ENCODE results near the gene TM2D3. TPM values are rescaled to one million over a fixed set of nuclear protein-coding genes. Genes with fewer than 3 reads are reported as not detected.

TM2D3 gene
- total and polyA plus RNA-seq, 4 donors: 40.2 to 68.1 (median 44.6) TPM

- Histone ChIP-seq H3K4me1 (ENCODE audit: control insufficient read depth in 5 of 5, insufficient read depth in 5 of 5, low read length in 5 of 5) (peaks cover 5 to 23% (median 9%) of the 10 kb centered on the region in 5 donors), H3K27me3 (ENCODE audit: control insufficient read depth in 3 of 3, insufficient read depth in 3 of 3, low read length in 2 of 3) (no peaks in the 10 kb centered on the region), H3K27ac (ENCODE audit: low read depth in 1 of 2, low read length in 1 of 2) (peak overlapping the region; percentile 92 to 98), H3K9me3 (ENCODE audit: control insufficient read depth in 4 of 4, insufficient read depth in 3 of 4, low read length in 3 of 4) (no peaks in the 10 kb centered on the region), H3K9ac (ENCODE audit: insufficient read depth in 1 of 2, low read length in 2 of 2) (peak overlapping the region; percentile 77 to 83), H3K4me3 (peak overlapping the region; percentile 93), H3K36me3 (ENCODE audit: control insufficient read depth in 4 of 4, insufficient read depth in 4 of 4, low read length in 4 of 4) (peaks cover 5 to 25% (median 12%) of the 10 kb centered on the region in 4 donors)
- ATAC-seq (ENCODE audit: insufficient read depth, low FRiP score) (peak; percentile 9), DNase-seq (peak in 1 of 3 donors; percentile 23)
- TF ChIP-seq, protein P1, sequence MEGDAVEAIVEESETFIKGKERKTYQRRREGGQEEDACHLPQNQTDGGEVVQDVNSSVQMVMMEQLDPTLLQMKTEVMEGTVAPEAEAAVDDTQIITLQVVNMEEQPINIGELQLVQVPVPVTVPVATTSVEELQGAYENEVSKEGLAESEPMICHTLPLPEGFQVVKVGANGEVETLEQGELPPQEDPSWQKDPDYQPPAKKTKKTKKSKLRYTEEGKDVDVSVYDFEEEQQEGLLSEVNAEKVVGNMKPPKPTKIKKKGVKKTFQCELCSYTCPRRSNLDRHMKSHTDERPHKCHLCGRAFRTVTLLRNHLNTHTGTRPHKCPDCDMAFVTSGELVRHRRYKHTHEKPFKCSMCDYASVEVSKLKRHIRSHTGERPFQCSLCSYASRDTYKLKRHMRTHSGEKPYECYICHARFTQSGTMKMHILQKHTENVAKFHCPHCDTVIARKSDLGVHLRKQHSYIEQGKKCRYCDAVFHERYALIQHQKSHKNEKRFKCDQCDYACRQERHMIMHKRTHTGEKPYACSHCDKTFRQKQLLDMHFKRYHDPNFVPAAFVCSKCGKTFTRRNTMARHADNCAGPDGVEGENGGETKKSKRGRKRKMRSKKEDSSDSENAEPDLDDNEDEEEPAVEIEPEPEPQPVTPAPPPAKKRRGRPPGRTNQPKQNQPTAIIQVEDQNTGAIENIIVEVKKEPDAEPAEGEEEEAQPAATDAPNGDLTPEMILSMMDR (IDR thresholded peaks at IDR 0.05; ENCODE audit: control extremely low read depth, extremely low read depth): no peak
- 35 to 41% methylated on average over 41 to 42 of the region's 42 CpGs for WGBS, 2 donors
Measured at GRCh38 chr15:101652786-101653430, 727 bp upstream of the TM2D3 start.

DNA sequence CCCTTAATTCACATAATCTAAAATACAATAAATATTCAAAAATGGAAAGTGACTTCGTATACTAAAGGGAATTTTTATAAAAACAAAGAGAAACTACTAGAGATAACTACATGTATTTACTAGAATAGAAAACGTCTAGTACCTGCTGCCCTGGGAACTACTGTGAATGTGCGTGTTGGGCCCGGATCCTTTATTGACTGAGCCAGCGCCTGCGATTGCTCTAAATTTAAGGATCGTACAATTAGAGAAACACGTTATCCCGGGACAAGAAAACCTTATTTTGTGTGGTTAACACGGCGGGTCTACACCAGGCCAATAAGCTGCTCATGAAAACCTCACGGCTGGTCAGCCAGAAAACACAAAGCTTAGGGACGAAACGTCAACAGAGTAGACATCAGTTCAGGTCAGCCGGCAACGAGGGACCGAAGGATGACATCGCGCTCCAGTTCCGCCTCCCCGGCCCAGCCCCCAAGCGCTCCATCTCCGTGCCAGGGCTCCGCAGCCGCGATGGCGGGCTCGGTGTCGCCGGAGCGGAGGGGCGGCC lies 555 bp downstream of the TM2D3 start:
- WGBS, 2 donors: 0 to 1% methylated on average over 26 to 32 of the region's 32 CpGs
- peak overlapping the region; percentile 81 to 93 for H3K9ac ChIP-seq (ENCODE audit: insufficient read depth in 1 of 2, low read length in 2 of 2)
- DNase-seq (peak in 2 of 3 donors; percentile 59 to 63), ATAC-seq (ENCODE audit: insufficient read depth, low FRiP score) (peak; percentile 37)
- H3K4me3 ChIP-seq: peak overlapping the region; percentile 78
- peaks cover 6 to 23% (median 9%) of the 10 kb centered on the region in 5 donors for H3K4me1 ChIP-seq (ENCODE audit: control insufficient read depth in 5 of 5, insufficient read depth in 5 of 5, low read length in 5 of 5)
- no peaks in the 10 kb centered on the region for H3K9me3 ChIP-seq (ENCODE audit: control insufficient read depth in 4 of 4, insufficient read depth in 3 of 4, low read length in 3 of 4)
- H3K27ac ChIP-seq (ENCODE audit: low read depth in 1 of 2, low read length in 1 of 2): peak overlapping the region; percentile 89 to 99
- no peaks in the 10 kb centered on the region for H3K27me3 ChIP-seq (ENCODE audit: control insufficient read depth in 3 of 3, insufficient read depth in 3 of 3, low read length in 2 of 3)
- TF ChIP-seq, protein P1 (IDR thresholded peaks at IDR 0.05; ENCODE audit: control extremely low read depth, extremely low read depth): no peak
- peaks cover 6 to 27% (median 9%) of the 10 kb centered on the region in 4 donors for H3K36me3 ChIP-seq (ENCODE audit: control insufficient read depth in 4 of 4, insufficient read depth in 4 of 4, low read length in 4 of 4)

- 72 to 76% methylated on average over 5 of the region's 5 CpGs for WGBS, 2 donors
- no peak for DNase-seq
- no peak overlapping the region for H3K4me3 ChIP-seq
- no peaks in the 10 kb centered on the region for H3K27me3 ChIP-seq (ENCODE audit: control insufficient read depth in 3 of 3, insufficient read depth in 3 of 3, low read length in 2 of 3)
- H3K36me3 ChIP-seq (ENCODE audit: control insufficient read depth in 4 of 4, insufficient read depth in 4 of 4, low read length in 4 of 4): peaks cover 2 to 36% (median 15%) of the 10 kb centered on the region in 4 donors
- H3K9ac ChIP-seq (ENCODE audit: insufficient read depth in 1 of 2, low read length in 2 of 2): peak overlapping the region in 1 of 2 donors; percentile 49
- H3K27ac ChIP-seq (ENCODE audit: low read depth in 1 of 2, low read length in 1 of 2): no peak overlapping the region
- no peaks in the 10 kb centered on the region for H3K9me3 ChIP-seq (ENCODE audit: control insufficient read depth in 4 of 4, insufficient read depth in 3 of 4, low read length in 3 of 4)
- TF ChIP-seq, protein P1 (IDR thresholded peaks at IDR 0.05; ENCODE audit: control extremely low read depth, extremely low read depth): no peak
- ATAC-seq (ENCODE audit: insufficient read depth, low FRiP score): no peak
- H3K4me1 ChIP-seq (ENCODE audit: control insufficient read depth in 5 of 5, insufficient read depth in 5 of 5, low read length in 5 of 5): peaks cover 6 to 23% (median 9%) of the 10 kb centered on the region in 5 donors
Measured at GRCh38 chr15:101650145-101650544, 2.0 kb downstream of the TM2D3 start.

All from lung (tissue), 12 donors.